HCT116 (cell line): ENCODE measurements around the gene IGLL5. TPM values are rescaled to one million over a fixed set of nuclear protein-coding genes. Genes with fewer than 3 reads are reported as not detected.

Experiments
- ATAC-seq: fragments of 200-7000 bp; cut with Tn5 transposase; 2 replicates; pipeline ENCODE4 v1.9.1; 2020; ENCODE audit warnings: mild to moderate bottlenecking, moderate library complexity
- BruUV-seq: library from RNA; stranded (reverse); fragments of 400-500 nt; replicated peaks from 2 replicates; lab custom pipeline; 2021; lab: Mats Ljungman, UMichigan
- CTCF ChIA-PET: fragments of 300-600 bp; sonication (Branson Sonifier 250); formaldehyde crosslinking; loops from one replicate; lab custom pipeline; 2021; ENCODE audit warnings: antibody characterized with exemption; lab: Charles Lee
- POLR2A ChIA-PET: fragments of 300-600, 350-600 bp; sonication (Branson Sonifier 250); formaldehyde crosslinking; loops from one replicate; lab custom pipeline; 2021; ENCODE audit warnings: antibody characterized with exemption; lab: Charles Lee
- RAD21 ChIA-PET, 2 experiments: fragments of 300-600 bp; sonication (Branson Sonifier 250); formaldehyde crosslinking; loops; one replicate each; lab custom pipeline; 2023; ENCODE audit warnings: low total read pairs in 2 of 2; ENCODE audit not compliant: uncharacterized antibody in 2 of 2, unreplicated experiment in 2 of 2, low non-redundant PET in 1 of 2; lab: Charles Lee
- DNase-seq: peaks from one replicate; pipeline ENCODE4 v3.0.0-alpha.2; 2010; ENCODE audit warnings: low read depth, low spot score
- H2AFZ ChIP-seq: fragments of 200-600 bp; shearing (Covaris generic), sonication (generic); 2 replicates; pipeline ENCODE4 v1.6.1; 2017; ENCODE audit warnings: low read depth, mixed run types, mixed read lengths, antibody characterized with exemption, low read length; ENCODE audit not compliant: poor library complexity, severe bottlenecking
- H3K27ac ChIP-seq: 2 replicates; pipeline ENCODE4 v1.5.1; 2012; ENCODE audit warnings: low read depth, low read length
- H3K27me3 ChIP-seq: fragments of 200-600 bp; sonication (generic); 2 replicates; pipeline ENCODE4 v1.6.1; 2016; ENCODE audit warnings: mixed run types, low read length, mixed read lengths; ENCODE audit not compliant: insufficient read depth
- H3K36me3 ChIP-seq, 2 experiments: fragments of 200-500 bp in 1 of 2; fragments of 200-600 bp in 1 of 2; sonication (Bioruptor generic) in 1 of 2; sonication (generic) in 1 of 2; 2 replicates each; pipeline versions ENCODE4 v1.5.1 to v1.6.1; 2014 to 2016; ENCODE audit warnings: low read length in 2 of 2, inconsistent platforms in 1 of 2, mixed read lengths in 1 of 2, mixed run types in 1 of 2; ENCODE audit not compliant: insufficient read depth in 2 of 2, control insufficient read depth in 1 of 2
- H3K4me1 ChIP-seq, 2 experiments: fragments of 200-600 bp in 1 of 2; sonication (generic) in 1 of 2; 2 replicates each; pipeline versions ENCODE4 v1.5.1 to v1.6.1; 2012 to 2017; ENCODE audit warnings: low read length in 2 of 2, inconsistent platforms in 1 of 2, mild to moderate bottlenecking in 1 of 2, mixed read lengths in 1 of 2, mixed run types in 1 of 2, moderate library complexity in 1 of 2; ENCODE audit not compliant: insufficient read depth in 2 of 2, control insufficient read depth in 1 of 2
- H3K4me2 ChIP-seq: fragments of 200-600 bp; sonication (generic); 2 replicates; pipeline ENCODE4 v1.6.1; 2017; ENCODE audit warnings: mixed run types, low read length, mixed read lengths
- H3K4me3 ChIP-seq, 2 experiments: fragments of 200-600 bp in 1 of 2; sonication (generic) in 1 of 2; replicated peaks in 1 of 2; 2 replicates each; pipeline ENCODE4 v1.5.1; 2011 to 2016; ENCODE audit warnings: low read length in 2 of 2, control low read depth in 1 of 2, low read depth in 1 of 2, mild to moderate bottlenecking in 1 of 2, mixed read lengths in 1 of 2, mixed run types in 1 of 2
- H3K79me2 ChIP-seq: fragments of 200-600 bp; sonication (generic); 2 replicates; pipeline ENCODE4 v1.6.1; 2017; ENCODE audit warnings: mild to moderate bottlenecking, mixed run types, low read length, moderate library complexity, mixed read lengths; ENCODE audit not compliant: insufficient read depth
- H3K9ac ChIP-seq: fragments of 200-600 bp; sonication (generic); 2 replicates; pipeline ENCODE4 v1.6.1; 2016; ENCODE audit warnings: low read length, mixed read lengths
- H3K9me2 ChIP-seq: fragments of 200-600 bp; sonication (generic), shearing (Covaris generic); 2 replicates; pipeline ENCODE4 v1.6.1; 2017; ENCODE audit warnings: mixed run types, mild to moderate bottlenecking, moderate library complexity; ENCODE audit not compliant: insufficient read depth
- H3K9me3 ChIP-seq, 2 experiments: fragments of 200-500 bp in 1 of 2; fragments of 200-600 bp in 1 of 2; sonication (Bioruptor generic) in 1 of 2; sonication (generic) in 1 of 2; 2 replicates each; pipeline ENCODE4 v1.6.1; 2014 to 2017; ENCODE audit warnings: low read length in 2 of 2, mixed read lengths in 2 of 2, inconsistent platforms in 1 of 2, low read depth in 1 of 2, mild to moderate bottlenecking in 1 of 2, mixed run types in 1 of 2, moderate library complexity in 1 of 2; ENCODE audit not compliant: control insufficient read depth in 1 of 2, insufficient read depth in 1 of 2
- H4K20me1 ChIP-seq: fragments of 200-600 bp; sonication (generic), shearing (Covaris generic); 2 replicates; pipeline ENCODE4 v1.6.1; 2017; ENCODE audit warnings: mixed run types, mild to moderate bottlenecking, moderate library complexity; ENCODE audit not compliant: insufficient read depth
- CBX3 ChIP-seq: IDR thresholded peaks from 2 replicates; pipeline ENCODE4 v1.6.1; 2012; ENCODE audit warnings: low read depth
- CEBPB ChIP-seq: IDR thresholded peaks from 2 replicates; pipeline ENCODE4 v1.6.1; 2012; ENCODE audit warnings: low read depth
- ELF1 ChIP-seq: IDR thresholded peaks from 2 replicates; pipeline ENCODE4 v1.6.1; 2012; ENCODE audit warnings: low read depth, borderline replicate concordance
- EZH2 ChIP-seq: fragments of 200-600 bp; sonication (generic); IDR thresholded peaks from 2 replicates; pipeline ENCODE4 v1.6.1; 2017; ENCODE audit warnings: antibody characterized with exemption, mixed run types
- FOSL1 ChIP-seq: IDR thresholded peaks from 2 replicates; pipeline ENCODE4 v1.6.1; 2012; ENCODE audit warnings: low read depth
- JUND ChIP-seq: IDR thresholded peaks from 2 replicates; pipeline ENCODE4 v1.6.1; 2012
- POLR2A ChIP-seq: IDR thresholded peaks from 2 replicates; pipeline ENCODE4 v1.7.0; 2011; ENCODE audit warnings: borderline replicate concordance; ENCODE audit not compliant: insufficient read depth, insufficient read length; ENCODE audit errors: extremely low read depth
- POLR2AphosphoS5 ChIP-seq: IDR thresholded peaks from 2 replicates; pipeline ENCODE4 v1.6.1; 2011; ENCODE audit warnings: mild to moderate bottlenecking, low read depth, low read length, moderate library complexity
- RAD21 ChIP-seq: IDR thresholded peaks from 2 replicates; pipeline ENCODE4 v1.6.1; 2012; ENCODE audit warnings: low read depth, mild to moderate bottlenecking
- SIN3A ChIP-seq: IDR thresholded peaks from 2 replicates; pipeline ENCODE4 v1.6.1; 2012; ENCODE audit warnings: low read depth
- SP1 ChIP-seq: IDR thresholded peaks from 2 replicates; pipeline ENCODE4 v1.6.1; 2012; ENCODE audit warnings: low read depth
- SRF ChIP-seq: IDR thresholded peaks from 2 replicates; pipeline ENCODE4 v1.6.1; 2012; ENCODE audit warnings: low read depth
- TCF7L2 ChIP-seq: IDR thresholded peaks from 2 replicates; pipeline ENCODE4 v1.7.0; 2011; ENCODE audit warnings: borderline replicate concordance, inconsistent platforms; ENCODE audit not compliant: insufficient read depth, insufficient read length; ENCODE audit errors: extremely low read depth
- YY1 ChIP-seq: IDR thresholded peaks from 2 replicates; pipeline ENCODE4 v1.6.1; 2011; ENCODE audit warnings: low read length, low read depth, moderate library complexity, mild to moderate bottlenecking; ENCODE audit not compliant: insufficient replicate concordance; ENCODE audit errors: extremely low read depth
- ZFX ChIP-seq: fragments of 450-650 bp; IDR thresholded peaks from 2 replicates; pipeline ENCODE4 v1.6.1; 2017
- intact Hi-C: fragments of 100-400 bp; cut with micrococcal nuclease; formaldehyde crosslinking; loops from 2 replicates; pipeline ENCODE4 v1.10.0; 2022
- total RNA-seq: library from RNA; stranded (reverse); gene quantifications from one replicate; pipeline ENCODE4 v1.2.1, GENCODE V29; 2021; ENCODE audit not compliant: unreplicated experiment
- TF ChIP-seq, protein P1 (sequence below): IDR thresholded peaks from 2 replicates; pipeline ENCODE4 v1.6.1; 2012
- TF ChIP-seq, protein P2 (sequence below): IDR thresholded peaks from 2 replicates; pipeline ENCODE4 v1.6.1; 2012
- TF ChIP-seq, protein P3 (sequence below): IDR thresholded peaks from 2 replicates; pipeline ENCODE4 v1.6.1; 2012; ENCODE audit warnings: low read depth

The IGLL5 gene
- total RNA-seq, 1 experiment from 2014 or later, result not detected

DNA sequence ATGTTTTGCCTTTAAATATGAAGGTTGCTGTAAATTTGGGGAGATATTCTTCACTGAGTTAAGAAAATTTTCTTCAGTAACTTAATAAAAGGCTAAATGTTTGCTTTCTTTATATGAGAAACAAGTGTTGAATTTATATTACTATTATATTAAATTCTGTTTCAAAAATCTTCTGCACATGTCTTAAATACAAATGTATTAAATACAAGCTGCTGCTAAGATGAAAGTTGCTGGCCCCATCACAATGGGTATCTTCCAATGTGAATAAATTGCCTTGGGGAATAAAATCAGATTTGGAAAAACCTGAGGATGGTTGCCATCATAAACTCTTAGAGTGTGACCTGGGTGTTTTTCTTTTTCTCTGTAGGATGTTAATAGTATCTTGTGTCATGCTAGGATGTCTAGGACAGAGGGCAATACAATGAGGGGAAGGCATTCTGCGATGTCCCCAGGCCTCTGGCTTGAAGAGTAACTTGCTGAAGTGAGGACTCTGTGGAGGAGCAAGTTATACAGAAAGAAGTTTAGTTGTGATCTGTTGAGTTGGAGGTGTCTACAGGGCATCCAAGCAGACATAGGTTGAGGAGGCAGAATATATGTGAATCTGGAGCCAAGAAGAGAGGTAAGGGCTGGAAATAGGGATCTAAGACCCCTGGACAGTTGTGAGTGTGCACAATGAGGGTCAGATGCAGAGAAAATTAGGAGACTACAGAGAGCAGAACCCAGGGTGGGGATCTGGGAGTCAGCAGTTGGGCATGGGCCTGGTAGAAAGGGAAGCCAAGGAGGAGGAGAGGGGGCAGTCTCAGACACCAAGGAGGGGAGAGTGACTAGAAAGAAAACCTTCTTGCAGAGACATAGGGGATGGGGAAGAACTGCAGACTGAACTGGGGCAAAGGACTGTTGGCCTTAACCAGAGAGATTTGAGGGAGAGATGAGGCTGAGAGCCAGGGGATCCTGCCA, 4.8 kb downstream of the IGLL5 start:
- no peaks in the 10 kb centered on the region for H3K79me2 ChIP-seq
- no peak for DNase-seq
- no peaks in the 10 kb centered on the region for H4K20me1 ChIP-seq
- no peaks in the 10 kb centered on the region for H3K9me2 ChIP-seq
- no peak overlapping the region for H3K4me3 ChIP-seq
- ChIA-PET RAD21 (no interaction called here), POLR2A (no interaction called here), CTCF (no interaction called here)
- intact Hi-C loops, result no loop called here
- no peak overlapping the region for H3K27ac ChIP-seq
- no peaks in the 10 kb centered on the region for H3K36me3 ChIP-seq
- TF ChIP-seq CBX3, result no peak
- TF ChIP-seq FOSL1, result no peak
- no peak for TF ChIP-seq SRF
- TF ChIP-seq JUND, result no peak
- no peak for TF ChIP-seq YY1
- TF ChIP-seq POLR2AphosphoS5, result no peak
- TF ChIP-seq POLR2A, result no peak
- TF ChIP-seq, protein P1, sequence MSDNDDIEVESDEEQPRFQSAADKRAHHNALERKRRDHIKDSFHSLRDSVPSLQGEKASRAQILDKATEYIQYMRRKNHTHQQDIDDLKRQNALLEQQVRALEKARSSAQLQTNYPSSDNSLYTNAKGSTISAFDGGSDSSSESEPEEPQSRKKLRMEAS, result no peak
- no peak for TF ChIP-seq SP1
- TF ChIP-seq RAD21, result no peak
- TF ChIP-seq, protein P2, sequence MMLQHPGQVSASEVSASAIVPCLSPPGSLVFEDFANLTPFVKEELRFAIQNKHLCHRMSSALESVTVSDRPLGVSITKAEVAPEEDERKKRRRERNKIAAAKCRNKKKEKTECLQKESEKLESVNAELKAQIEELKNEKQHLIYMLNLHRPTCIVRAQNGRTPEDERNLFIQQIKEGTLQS, result no peak
- TF ChIP-seq EZH2, result no peak
- no peak for TF ChIP-seq ELF1
- TF ChIP-seq, protein P3, sequence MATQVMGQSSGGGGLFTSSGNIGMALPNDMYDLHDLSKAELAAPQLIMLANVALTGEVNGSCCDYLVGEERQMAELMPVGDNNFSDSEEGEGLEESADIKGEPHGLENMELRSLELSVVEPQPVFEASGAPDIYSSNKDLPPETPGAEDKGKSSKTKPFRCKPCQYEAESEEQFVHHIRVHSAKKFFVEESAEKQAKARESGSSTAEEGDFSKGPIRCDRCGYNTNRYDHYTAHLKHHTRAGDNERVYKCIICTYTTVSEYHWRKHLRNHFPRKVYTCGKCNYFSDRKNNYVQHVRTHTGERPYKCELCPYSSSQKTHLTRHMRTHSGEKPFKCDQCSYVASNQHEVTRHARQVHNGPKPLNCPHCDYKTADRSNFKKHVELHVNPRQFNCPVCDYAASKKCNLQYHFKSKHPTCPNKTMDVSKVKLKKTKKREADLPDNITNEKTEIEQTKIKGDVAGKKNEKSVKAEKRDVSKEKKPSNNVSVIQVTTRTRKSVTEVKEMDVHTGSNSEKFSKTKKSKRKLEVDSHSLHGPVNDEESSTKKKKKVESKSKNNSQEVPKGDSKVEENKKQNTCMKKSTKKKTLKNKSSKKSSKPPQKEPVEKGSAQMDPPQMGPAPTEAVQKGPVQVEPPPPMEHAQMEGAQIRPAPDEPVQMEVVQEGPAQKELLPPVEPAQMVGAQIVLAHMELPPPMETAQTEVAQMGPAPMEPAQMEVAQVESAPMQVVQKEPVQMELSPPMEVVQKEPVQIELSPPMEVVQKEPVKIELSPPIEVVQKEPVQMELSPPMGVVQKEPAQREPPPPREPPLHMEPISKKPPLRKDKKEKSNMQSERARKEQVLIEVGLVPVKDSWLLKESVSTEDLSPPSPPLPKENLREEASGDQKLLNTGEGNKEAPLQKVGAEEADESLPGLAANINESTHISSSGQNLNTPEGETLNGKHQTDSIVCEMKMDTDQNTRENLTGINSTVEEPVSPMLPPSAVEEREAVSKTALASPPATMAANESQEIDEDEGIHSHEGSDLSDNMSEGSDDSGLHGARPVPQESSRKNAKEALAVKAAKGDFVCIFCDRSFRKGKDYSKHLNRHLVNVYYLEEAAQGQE, result no peak
- TF ChIP-seq CEBPB, result no peak
- no peak for TF ChIP-seq SIN3A
- no peak for TF ChIP-seq ZFX
- TF ChIP-seq TCF7L2, result no peak
- BruUV-seq, result no TSS peak
- H3K4me1 ChIP-seq, result no peaks in the 10 kb centered on the region
- no peak overlapping the region for H2AFZ ChIP-seq
- no peak overlapping the region for H3K9ac ChIP-seq
- peaks cover 47% of the 10 kb centered on the region for H3K27me3 ChIP-seq
- no peak for ATAC-seq
- H3K4me2 ChIP-seq, result no peak overlapping the region
- H3K9me3 ChIP-seq, result no peaks in the 10 kb centered on the region
